CD14-positive monocyte (primary cell): ENCODE measurements around the gene STK32B. TPM values are rescaled to one million over a fixed set of nuclear protein-coding genes. Genes with fewer than 3 reads are reported as not detected.

Experiments used
- DNase-seq, 3 donors: peaks; one replicate each; pipeline ENCODE4 v3.0.0-alpha.2; 2011 to 2022
- H2AFZ ChIP-seq: 2 replicates; pipeline ENCODE4 v1.6.0; 2012; ENCODE audit warnings: mild to moderate bottlenecking, low read depth, low read length, inconsistent platforms; ENCODE audit not compliant: insufficient read depth, poor library complexity, severe bottlenecking
- H3K27ac ChIP-seq, 2 donors: 1 replicate in 1 of 2; 2 replicates in 1 of 2; pipeline ENCODE4 v1.5.1; 2012 to 2013; ENCODE audit warnings: low read length in 2 of 2, control low read depth in 1 of 2, inconsistent platforms in 1 of 2, low read depth in 1 of 2, mild to moderate bottlenecking in 1 of 2
- H3K27me3 ChIP-seq, 2 donors: one replicate each; pipeline versions ENCODE4 v1.6.0 to v1.6.1; 2011 to 2013; ENCODE audit warnings: low read length in 2 of 2; ENCODE audit not compliant: control insufficient read depth in 2 of 2, insufficient read depth in 2 of 2
- H3K36me3 ChIP-seq, 2 donors: replicated peaks in 1 of 2; 1 replicate in 1 of 2; 2 replicates in 1 of 2; pipeline versions ENCODE4 v1.5.1 to v1.6.1; 2012 to 2013; ENCODE audit warnings: low read length in 2 of 2, control low read depth in 1 of 2, inconsistent platforms in 1 of 2, mild to moderate bottlenecking in 1 of 2; ENCODE audit not compliant: insufficient read depth in 2 of 2, control insufficient read depth in 1 of 2
- H3K4me1 ChIP-seq, 2 donors: 1 replicate in 1 of 2; 2 replicates in 1 of 2; pipeline versions ENCODE4 v1.5.1 to v1.6.1; 2012 to 2013; ENCODE audit warnings: low read length in 2 of 2, control low read depth in 1 of 2, inconsistent platforms in 1 of 2, mild to moderate bottlenecking in 1 of 2, moderate library complexity in 1 of 2; ENCODE audit not compliant: insufficient read depth in 2 of 2, control insufficient read depth in 1 of 2
- H3K4me2 ChIP-seq: replicated peaks from 2 replicates; pipeline ENCODE3; 2012; ENCODE audit warnings: low read length, moderate library complexity, mild to moderate bottlenecking; ENCODE audit not compliant: poor library complexity, severe bottlenecking; ENCODE audit errors: extremely low read depth
- H3K4me3 ChIP-seq, 3 experiments: fragments of 200-600 bp in 1 of 3; sonication (generic) in 1 of 3; replicated peaks in 1 of 3; 1 replicate in 2 of 3; 2 replicates in 1 of 3; pipeline ENCODE4 v1.5.1; 2011 to 2013; ENCODE audit warnings: low read length in 3 of 3, mild to moderate bottlenecking in 3 of 3, control low read depth in 2 of 3, low read depth in 2 of 3, inconsistent platforms in 1 of 3, moderate library complexity in 1 of 3
- H3K79me2 ChIP-seq: 2 replicates; pipeline ENCODE4 v1.6.0; 2012; ENCODE audit warnings: mild to moderate bottlenecking, control low read depth, inconsistent platforms, low read length, moderate library complexity; ENCODE audit not compliant: insufficient read depth
- H3K9ac ChIP-seq: 2 replicates; pipeline ENCODE4 v1.6.0; 2017; ENCODE audit warnings: low read length, mild to moderate bottlenecking; ENCODE audit not compliant: insufficient read depth, poor library complexity, severe bottlenecking
- H3K9me3 ChIP-seq, 2 donors: replicated peaks in 1 of 2; 1 replicate in 1 of 2; 2 replicates in 1 of 2; pipeline versions ENCODE4 v1.5.1 to v1.6.1; 2012 to 2013; ENCODE audit warnings: low read length in 2 of 2, control low read depth in 1 of 2; ENCODE audit not compliant: control insufficient read depth in 1 of 2, insufficient read depth in 1 of 2
- H4K20me1 ChIP-seq: 2 replicates; pipeline ENCODE4 v1.6.0; 2012; ENCODE audit warnings: mild to moderate bottlenecking, low read length, control low read depth, moderate library complexity; ENCODE audit not compliant: insufficient read depth
- H3K27ac Mint-ChIP-seq, 7 donors: one replicate each; pipeline ENCODE4 v1.8.0; 2020; ENCODE audit warnings: mild to moderate bottlenecking in 7 of 7, mixed read lengths in 7 of 7, moderate library complexity in 6 of 7, inconsistent platforms in 2 of 7
- H3K27me3 Mint-ChIP-seq, 3 donors: one replicate each; pipeline ENCODE4 v1.8.0; 2021 to 2022; ENCODE audit warnings: low read depth in 3 of 3, mild to moderate bottlenecking in 3 of 3, mixed read lengths in 3 of 3, moderate library complexity in 3 of 3, inconsistent platforms in 1 of 3
- H3K36me3 Mint-ChIP-seq, 2 donors: one replicate each; pipeline ENCODE4 v1.8.0; 2020; ENCODE audit warnings: mixed read lengths in 2 of 2, inconsistent platforms in 1 of 2, mild to moderate bottlenecking in 1 of 2
- H3K4me1 Mint-ChIP-seq: one replicate; pipeline ENCODE4 v1.8.0; 2020; ENCODE audit warnings: mild to moderate bottlenecking, mixed read lengths
- H3K4me3 Mint-ChIP-seq, 2 donors: one replicate each; pipeline ENCODE4 v1.8.0; 2020; ENCODE audit warnings: mild to moderate bottlenecking in 2 of 2, mixed read lengths in 2 of 2, moderate library complexity in 1 of 2
- H3K9me3 Mint-ChIP-seq, 7 donors: one replicate each; pipeline ENCODE4 v1.8.0; 2020 to 2022; ENCODE audit warnings: mixed read lengths in 7 of 7, mild to moderate bottlenecking in 6 of 7, moderate library complexity in 6 of 7, inconsistent platforms in 2 of 7
- WGBS: methylation state at CpG from one replicate; pipeline ENCODE4 v1.1.5; 2013; ENCODE audit warnings: missing lambda C conversion rate; ENCODE audit not compliant: insufficient coverage; 5-methylcytosine and 5-hydroxymethylcytosine counted together
- intact Hi-C, 2 donors: fragments of 100-400 bp; cut with micrococcal nuclease; formaldehyde crosslinking; loops; one replicate each; pipeline versions ENCODE4 v1.15.0 to v1.15.1; 2023
- polyA plus RNA-seq, 3 donors: library from polyadenylated mRNA; depleted of rRNA in 1 of 3; unstranded in 2 of 3; stranded (reverse) in 1 of 3; fragments of 300-500 nt in 2 of 3; fragments of >200 nt in 1 of 3; fragmentation: Illumina TruSeq in 2 of 3; gene quantifications; 1 replicate in 2 of 3; 2 replicates in 1 of 3; pipeline ENCODE4 v1.2.3, GENCODE V29; 2012 to 2021
- TF ChIP-seq, protein P1 (sequence below): fragments of 200-600 bp; IDR thresholded peaks from one replicate; pipeline ENCODE4 v1.8.0; 2022; ENCODE audit warnings: antibody characterized with exemption, mild to moderate bottlenecking

The STK32B gene
- polyA plus RNA-seq, 3 donors, result 0.61 to 1.7 (median 0.75) TPM

DNA sequence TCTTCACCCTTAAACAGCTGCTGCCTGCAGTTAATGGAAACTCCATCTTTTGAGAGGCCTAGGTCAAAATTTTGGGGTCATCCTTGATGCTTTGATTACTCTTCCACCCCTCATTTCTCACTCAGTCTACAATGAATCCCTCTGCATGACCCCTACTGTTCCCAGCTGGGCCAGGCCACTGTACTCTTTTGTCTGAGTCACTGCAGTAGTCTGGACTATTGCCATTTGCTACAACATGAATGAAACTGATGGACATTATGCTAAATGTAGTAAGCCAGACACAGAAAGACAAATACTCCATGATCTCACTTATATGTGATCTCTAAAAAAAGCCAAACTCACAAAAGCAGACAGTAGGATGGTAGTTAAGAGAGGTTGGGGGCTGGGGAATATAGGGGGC is 28.3 kb downstream of the STK32B start:
- Histone ChIP-seq H4K20me1 (no peaks in the 10 kb centered on the region), H3K27ac (no peak overlapping the region), H3K9me3 (peaks cover 6 to 13% of the 10 kb centered on the region in 2 donors), H3K4me1 (no peaks in the 10 kb centered on the region), H3K79me2 (no peaks in the 10 kb centered on the region), H3K27me3 (no peaks in the 10 kb centered on the region), H3K4me2 (no peak overlapping the region), H2AFZ (no peak overlapping the region), H3K4me3 (no peak overlapping the region), H3K9ac (no peak overlapping the region), H3K36me3 (no peaks in the 10 kb centered on the region)
- Mint-ChIP-seq H3K27ac (no peak overlapping the region), H3K9me3 (peaks cover 19 to 39% (median 24%) of the 10 kb centered on the region in 7 donors), H3K27me3 (peaks cover 0 to 2% (median 0%) of the 10 kb centered on the region in 3 donors), H3K4me3 (no peak overlapping the region), H3K4me1 (no peaks in the 10 kb centered on the region), H3K36me3 (no peaks in the 10 kb centered on the region)
- intact Hi-C loops, result no loop called here
- no peak for DNase-seq
- TF ChIP-seq, protein P1, sequence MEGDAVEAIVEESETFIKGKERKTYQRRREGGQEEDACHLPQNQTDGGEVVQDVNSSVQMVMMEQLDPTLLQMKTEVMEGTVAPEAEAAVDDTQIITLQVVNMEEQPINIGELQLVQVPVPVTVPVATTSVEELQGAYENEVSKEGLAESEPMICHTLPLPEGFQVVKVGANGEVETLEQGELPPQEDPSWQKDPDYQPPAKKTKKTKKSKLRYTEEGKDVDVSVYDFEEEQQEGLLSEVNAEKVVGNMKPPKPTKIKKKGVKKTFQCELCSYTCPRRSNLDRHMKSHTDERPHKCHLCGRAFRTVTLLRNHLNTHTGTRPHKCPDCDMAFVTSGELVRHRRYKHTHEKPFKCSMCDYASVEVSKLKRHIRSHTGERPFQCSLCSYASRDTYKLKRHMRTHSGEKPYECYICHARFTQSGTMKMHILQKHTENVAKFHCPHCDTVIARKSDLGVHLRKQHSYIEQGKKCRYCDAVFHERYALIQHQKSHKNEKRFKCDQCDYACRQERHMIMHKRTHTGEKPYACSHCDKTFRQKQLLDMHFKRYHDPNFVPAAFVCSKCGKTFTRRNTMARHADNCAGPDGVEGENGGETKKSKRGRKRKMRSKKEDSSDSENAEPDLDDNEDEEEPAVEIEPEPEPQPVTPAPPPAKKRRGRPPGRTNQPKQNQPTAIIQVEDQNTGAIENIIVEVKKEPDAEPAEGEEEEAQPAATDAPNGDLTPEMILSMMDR, result no peak

DNA sequence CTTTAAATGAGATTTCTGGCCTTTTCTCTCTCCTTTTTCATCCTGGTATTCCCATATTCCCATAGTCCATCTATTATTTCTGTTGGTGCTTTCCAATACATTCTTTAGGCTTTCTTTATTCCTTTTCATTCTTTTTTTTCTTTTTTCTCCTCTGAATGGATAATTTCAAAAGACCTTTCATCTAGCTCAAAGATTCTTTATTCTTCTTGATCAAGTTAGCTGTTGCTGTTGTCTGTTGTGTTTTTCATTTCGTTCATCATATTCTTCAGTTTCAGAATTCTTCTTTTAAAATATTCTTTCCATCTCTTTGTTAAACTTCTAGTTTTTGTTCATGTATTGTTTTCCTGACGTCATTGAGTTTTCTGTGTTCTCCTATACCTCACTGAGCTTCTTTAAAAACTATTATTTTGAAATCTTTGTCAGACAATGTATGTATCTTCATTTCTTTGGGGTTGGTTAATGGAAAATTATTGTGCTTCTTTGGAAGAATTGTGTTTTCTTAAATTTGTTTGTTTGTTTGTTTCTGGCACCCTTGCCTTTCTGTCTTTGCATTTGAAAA is 30.2 kb downstream of the STK32B start:
- H4K20me1 ChIP-seq, result no peaks in the 10 kb centered on the region
- no peaks in the 10 kb centered on the region for H3K36me3 ChIP-seq
- intact Hi-C loops, result no loop called here
- no peak overlapping the region for H3K4me3 Mint-ChIP-seq
- no peaks in the 10 kb centered on the region for H3K79me2 ChIP-seq
- no peak for DNase-seq
- H3K27me3 Mint-ChIP-seq, result peaks cover 0 to 2% (median 2%) of the 10 kb centered on the region in 3 donors
- no peak overlapping the region for H3K27ac Mint-ChIP-seq
- H3K4me3 ChIP-seq, result no peak overlapping the region
- peaks cover 17 to 20% of the 10 kb centered on the region in 2 donors for H3K9me3 ChIP-seq
- no peaks in the 10 kb centered on the region for H3K4me1 ChIP-seq
- no peak overlapping the region for H3K9ac ChIP-seq
- H3K4me1 Mint-ChIP-seq, result no peaks in the 10 kb centered on the region
- no peak overlapping the region for H3K27ac ChIP-seq
- no peaks in the 10 kb centered on the region for H3K27me3 ChIP-seq
- TF ChIP-seq, protein P1, result no peak
- no peak overlapping the region for H2AFZ ChIP-seq
- no CpG with 5 or more reads among the region's 2 CpGs for WGBS
- H3K36me3 Mint-ChIP-seq, result no peaks in the 10 kb centered on the region
- H3K9me3 Mint-ChIP-seq, result peaks cover 25 to 50% (median 34%) of the 10 kb centered on the region in 7 donors
- H3K4me2 ChIP-seq, result no peak overlapping the region
